GM10266 (cell line): Measurements from ENCODE around the gene SLC1A2.

Experiments
- DNase-seq: peaks from one replicate; pipeline ENCODE4 v3.0.0; 2012; ENCODE audit errors: extremely low spot score
- CTCF ChIP-seq: IDR thresholded peaks from 2 replicates; pipeline ENCODE4 v1.5.1; 2012; ENCODE audit warnings: mild to moderate bottlenecking, low read depth; ENCODE audit not compliant: control insufficient read depth, insufficient read depth; ENCODE audit errors: missing control alignments

SLC1A2 gene

GRCh38 chr11:35376613-35377012 is 42.7 kb downstream of the SLC1A2 start:
- no peak for DNase-seq
- no peak for TF ChIP-seq CTCF

GRCh38 chr11:35376118-35376510 is 43.2 kb downstream of the SLC1A2 start:
- no peak for DNase-seq
- TF ChIP-seq CTCF = no peak

- no peak for TF ChIP-seq CTCF
- no peak for DNase-seq
Measured at GRCh38 chr11:35375332-35376117, 43.8 kb downstream of the SLC1A2 start.

- no peak for DNase-seq
- TF ChIP-seq CTCF = no peak
Measured at GRCh38 chr11:35373284-35373933, 45.9 kb downstream of the SLC1A2 start.

GRCh38 chr11:35372565-35373283 is 46.6 kb downstream of the SLC1A2 start:
- TF ChIP-seq CTCF = no peak
- DNase-seq = no peak

GRCh38 chr11:35367491-35367890 is 51.9 kb downstream of the SLC1A2 start:
- no peak for TF ChIP-seq CTCF
- no peak for DNase-seq
